K562 (cell line): ENCODE measurements around the gene DGKE.

ENCODE experiments used
- CTCF ChIP-seq, 3 experiments: IDR thresholded peaks in 2 of 3; conservative IDR thresholded peaks in 1 of 3; 2 replicates each; pipeline ENCODE4 v1.5.1; 2011 to 2012; ENCODE audit warnings: low read length in 3 of 3, mild to moderate bottlenecking in 3 of 3, control low read depth in 2 of 3, improper control_type of control experiment in 1 of 3, inconsistent platforms in 1 of 3, low read depth in 1 of 3, mixed read lengths in 1 of 3, moderate library complexity in 1 of 3; ENCODE audit not compliant: insufficient read depth in 2 of 3
- ELK1 ChIP-seq: sonication (generic); formaldehyde crosslinking; IDR thresholded peaks from 2 replicates; pipeline ENCODE4 v1.8.1; 2022; ENCODE audit warnings: missing genetic modification reagents
- EZH2 ChIP-seq: IDR thresholded peaks from 2 replicates; pipeline ENCODE4 v1.6.1; 2012; ENCODE audit warnings: low read depth, mild to moderate bottlenecking, inconsistent platforms, low read length, borderline replicate concordance
- MLX ChIP-seq, 2 experiments: fragments of 450-650 bp in 1 of 2; sonication (generic) in 1 of 2; formaldehyde crosslinking; conservative IDR thresholded peaks; 2 replicates each; pipeline versions ENCODE4 v1.4.0 to v1.8.1; 2020 to 2022; ENCODE audit warnings: mild to moderate bottlenecking in 1 of 2, missing genetic modification reagents in 1 of 2
- RAD21 ChIP-seq, 2 experiments: fragments of 250-450 bp in 1 of 2; fragments of 450-650 bp in 1 of 2; sonication (Bioruptor Pico) in 1 of 2; formaldehyde crosslinking in 1 of 2; IDR thresholded peaks in 1 of 2; conservative IDR thresholded peaks in 1 of 2; 2 replicates each; pipeline versions ENCODE4 v1.4.0 to v1.8.0; 2020 to 2022; ENCODE audit warnings: mild to moderate bottlenecking in 2 of 2, moderate library complexity in 1 of 2
- ZNF174 ChIP-seq: fragments of 250-450 bp; sonication (Bioruptor Pico); IDR thresholded peaks from 2 replicates; pipeline ENCODE4 v1.4.0; 2020; ENCODE audit warnings: mild to moderate bottlenecking

- no peak for TF ChIP-seq ZNF174 (CRISPR knock-in tag)
- no peak for TF ChIP-seq CTCF (IDR thresholded peaks at IDR 0.05 in 2 of 3, conservative IDR thresholded peaks at IDR 0.05 in 1 of 3; ENCODE audit: insufficient read depth in 2 of 3, low read depth in 1 of 3, low read length in 3 of 3)
- no peak for TF ChIP-seq RAD21 (CRISPR knock-in tag; conservative IDR thresholded peaks at IDR 0.05 in 1 of 2, IDR thresholded peaks at IDR 0.05 in 1 of 2)
- no peak for TF ChIP-seq MLX (CRISPR knock-in tag; conservative IDR thresholded peaks at IDR 0.05)
- no peak for TF ChIP-seq EZH2
- TF ChIP-seq ELK1: no peak
These were observed 13.7 kb upstream of the DGKE start for GRCh38 chr17:56820207-56820606.
